Breast epithelium (tissue), 4 donors: Measurements from ENCODE around the gene TMEM150C. TPM values are rescaled to one million over a fixed set of nuclear protein-coding genes. Genes with fewer than 3 reads are reported as not detected.

Experiments
- DNase-seq, 2 donors: peaks; one replicate each; pipeline ENCODE4 v3.0.0-alpha.2; 2019; ENCODE audit warnings: low spot score in 2 of 2
- H3K27ac ChIP-seq, 2 donors: fragments of 200-600 bp; sonication (generic) in 1 of 2; one replicate each; pipeline ENCODE4 v1.5.1; 2016 to 2019; ENCODE audit warnings: mild to moderate bottlenecking in 1 of 2
- H3K27me3 ChIP-seq, 2 donors: fragments of 200-600 bp; sonication (generic) in 1 of 2; one replicate each; pipeline versions ENCODE4 v1.5.1 to v1.6.0; 2017 to 2019; ENCODE audit warnings: control low read depth in 1 of 2, mild to moderate bottlenecking in 1 of 2
- H3K36me3 ChIP-seq: fragments of 200-600 bp; one replicate; pipeline ENCODE4 v1.5.1; 2019
- H3K4me1 ChIP-seq, 2 donors: fragments of 200-600 bp; sonication (generic); one replicate each; pipeline ENCODE4 v1.5.1; 2016 to 2019; ENCODE audit warnings: control low read depth in 1 of 2
- H3K4me3 ChIP-seq, 3 donors: fragments of 200-600 bp; sonication (generic); 1 replicate in 2 of 3; 2 replicates in 1 of 3; pipeline ENCODE4 v1.5.1; 2016 to 2019; ENCODE audit warnings: mild to moderate bottlenecking in 3 of 3, moderate library complexity in 2 of 3
- H3K9me3 ChIP-seq, 2 donors: fragments of 200-600 bp; sonication (generic) in 1 of 2; one replicate each; pipeline ENCODE4 v1.5.1; 2016 to 2019; ENCODE audit warnings: control low read depth in 1 of 2
- POLR2A ChIP-seq: fragments of 450-650 bp; IDR thresholded peaks from one replicate; pipeline ENCODE4 v1.6.1; 2016; ENCODE audit warnings: antibody characterized with exemption, mild to moderate bottlenecking, moderate library complexity
- POLR2AphosphoS5 ChIP-seq, 3 donors: sonication (generic); formaldehyde crosslinking; IDR thresholded peaks; one replicate each; pipeline ENCODE4 v1.6.1; 2017; ENCODE audit warnings: antibody characterized with exemption in 3 of 3
- intact Hi-C: fragments of 100-400 bp; cut with DNase I; formaldehyde crosslinking; loops from one replicate; pipeline ENCODE4 v1.15.1; 2023; ENCODE audit warnings: low total_unique reads
- total RNA-seq, 3 donors: library from RNA; depleted of rRNA; stranded (reverse); fragments of >200 nt; gene quantifications; one replicate each; pipeline ENCODE4 v1.1.0, GENCODE V29; 2016
- TF ChIP-seq, protein P1 (sequence below), 3 donors: fragments of 450-650 bp; IDR thresholded peaks; one replicate each; pipeline ENCODE4 v1.5.1; 2016 to 2017; ENCODE audit warnings: antibody characterized with exemption in 3 of 3, mild to moderate bottlenecking in 3 of 3, moderate library complexity in 3 of 3

TMEM150C gene
- total RNA-seq, 3 donors from 2014 or later, result 38.3 to 52.1 (median 46.7) TPM

DNA sequence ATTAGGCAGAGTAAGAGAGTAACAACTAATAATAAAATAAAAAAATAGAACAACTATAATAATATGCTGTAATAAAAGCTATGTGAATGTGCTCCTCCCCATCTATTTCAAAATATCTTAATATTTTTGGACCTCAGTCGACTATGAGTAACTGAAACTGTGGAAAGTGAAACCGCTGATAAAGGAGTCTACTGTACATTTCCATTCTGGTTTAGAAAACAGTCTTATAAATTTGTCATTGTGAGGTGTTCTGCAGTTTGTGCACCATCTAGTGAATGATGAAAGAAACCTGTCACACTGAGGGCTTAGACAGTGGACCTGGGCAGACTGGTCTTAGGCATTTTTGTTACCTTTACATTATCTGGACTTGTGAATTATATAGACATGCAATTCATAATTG lies 42.0 kb downstream of the TMEM150C start:
- H3K4me3 ChIP-seq, result no peak overlapping the region
- H3K9me3 ChIP-seq, result no peaks in the 10 kb centered on the region
- no peaks in the 10 kb centered on the region for H3K27me3 ChIP-seq
- peaks cover 0 to 6% of the 10 kb centered on the region in 2 donors for H3K4me1 ChIP-seq
- TF ChIP-seq POLR2A (no peak), POLR2AphosphoS5 (IDR thresholded peaks at IDR 0.05) (no peak)
- TF ChIP-seq, protein P1, sequence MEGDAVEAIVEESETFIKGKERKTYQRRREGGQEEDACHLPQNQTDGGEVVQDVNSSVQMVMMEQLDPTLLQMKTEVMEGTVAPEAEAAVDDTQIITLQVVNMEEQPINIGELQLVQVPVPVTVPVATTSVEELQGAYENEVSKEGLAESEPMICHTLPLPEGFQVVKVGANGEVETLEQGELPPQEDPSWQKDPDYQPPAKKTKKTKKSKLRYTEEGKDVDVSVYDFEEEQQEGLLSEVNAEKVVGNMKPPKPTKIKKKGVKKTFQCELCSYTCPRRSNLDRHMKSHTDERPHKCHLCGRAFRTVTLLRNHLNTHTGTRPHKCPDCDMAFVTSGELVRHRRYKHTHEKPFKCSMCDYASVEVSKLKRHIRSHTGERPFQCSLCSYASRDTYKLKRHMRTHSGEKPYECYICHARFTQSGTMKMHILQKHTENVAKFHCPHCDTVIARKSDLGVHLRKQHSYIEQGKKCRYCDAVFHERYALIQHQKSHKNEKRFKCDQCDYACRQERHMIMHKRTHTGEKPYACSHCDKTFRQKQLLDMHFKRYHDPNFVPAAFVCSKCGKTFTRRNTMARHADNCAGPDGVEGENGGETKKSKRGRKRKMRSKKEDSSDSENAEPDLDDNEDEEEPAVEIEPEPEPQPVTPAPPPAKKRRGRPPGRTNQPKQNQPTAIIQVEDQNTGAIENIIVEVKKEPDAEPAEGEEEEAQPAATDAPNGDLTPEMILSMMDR (IDR thresholded peaks at IDR 0.05), result no peak
- intact Hi-C loops, result no loop called here
- no peak overlapping the region for H3K27ac ChIP-seq
- DNase-seq, result no peak
- no peaks in the 10 kb centered on the region for H3K36me3 ChIP-seq

DNA sequence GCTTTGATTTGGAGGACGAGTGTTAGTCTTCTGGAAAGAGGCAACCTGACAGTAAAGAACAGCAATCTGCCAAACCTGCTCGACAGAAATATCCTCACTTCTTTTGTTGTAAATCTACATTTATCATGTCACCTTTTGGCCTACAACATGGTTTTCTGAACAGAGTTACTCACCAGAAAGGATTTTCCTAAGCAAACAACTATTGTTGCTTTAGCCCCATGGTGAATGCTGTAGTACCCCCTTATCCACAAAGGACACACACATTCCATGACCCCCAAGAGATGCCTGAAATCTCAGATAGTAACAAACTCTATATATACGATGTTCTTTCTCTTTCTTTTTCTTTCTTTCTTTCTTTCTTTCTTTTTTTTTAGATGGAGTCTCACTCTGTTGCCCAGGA lies 42.7 kb downstream of the TMEM150C start:
- intact Hi-C loops, result no loop called here
- H3K27ac ChIP-seq, result peak overlapping the region; percentile 7 to 37
- peaks cover 0 to 6% of the 10 kb centered on the region in 2 donors for H3K4me1 ChIP-seq
- H3K4me3 ChIP-seq, result no peak overlapping the region
- no peaks in the 10 kb centered on the region for H3K9me3 ChIP-seq
- DNase-seq, result no peak
- no peaks in the 10 kb centered on the region for H3K36me3 ChIP-seq
- H3K27me3 ChIP-seq, result no peaks in the 10 kb centered on the region
- TF ChIP-seq POLR2AphosphoS5 (IDR thresholded peaks at IDR 0.05) (no peak), POLR2A (no peak)
- TF ChIP-seq, protein P1 (IDR thresholded peaks at IDR 0.05), result no peak

DNA sequence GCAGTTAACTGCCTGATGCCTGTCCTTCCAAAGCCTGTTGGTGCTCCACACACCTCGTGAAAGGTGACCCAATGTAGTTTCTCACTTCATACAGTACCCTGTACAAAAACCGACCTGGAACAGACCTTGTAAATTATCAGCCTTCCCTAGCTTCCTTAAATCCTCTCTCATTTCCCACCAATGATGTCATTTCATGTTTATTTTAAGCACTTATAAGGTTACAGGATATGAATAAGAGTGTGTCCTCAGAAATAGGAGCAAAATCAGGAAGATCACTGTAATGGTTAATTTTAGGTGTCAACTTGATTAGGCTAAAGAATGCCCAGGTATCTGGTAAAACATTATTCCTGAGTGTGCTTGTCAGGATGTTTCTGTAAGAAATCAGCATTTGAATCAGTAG lies 44.7 kb downstream of the TMEM150C start:
- DNase-seq, result no peak
- no peaks in the 10 kb centered on the region for H3K9me3 ChIP-seq
- H3K4me1 ChIP-seq, result peaks cover 0 to 6% of the 10 kb centered on the region in 2 donors
- no peaks in the 10 kb centered on the region for H3K27me3 ChIP-seq
- TF ChIP-seq POLR2A (no peak), POLR2AphosphoS5 (IDR thresholded peaks at IDR 0.05) (no peak)
- TF ChIP-seq, protein P1 (IDR thresholded peaks at IDR 0.05), result no peak
- no peaks in the 10 kb centered on the region for H3K36me3 ChIP-seq
- intact Hi-C loops, result no loop called here
- H3K4me3 ChIP-seq, result no peak overlapping the region
- peak overlapping the region in 1 of 2 donors; percentile 71 for H3K27ac ChIP-seq

DNA sequence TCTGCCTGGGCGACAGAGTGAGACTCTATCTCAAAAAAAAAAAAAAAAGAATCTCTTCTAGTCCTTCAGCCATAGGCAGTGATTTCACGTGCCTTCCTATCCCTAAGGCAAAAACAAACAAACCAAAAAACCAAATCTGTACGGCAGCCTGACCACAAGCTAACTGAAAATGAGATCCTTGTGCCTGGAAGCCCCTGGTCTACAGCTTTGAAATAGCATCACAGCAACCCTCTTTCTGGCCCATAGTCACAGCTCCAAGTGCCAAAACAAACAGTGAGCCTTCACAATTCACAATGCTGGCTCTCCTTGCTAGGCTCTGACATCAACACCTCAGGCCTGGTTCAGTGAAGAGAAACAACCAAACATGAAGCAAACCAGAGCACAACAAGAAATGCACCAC lies 46.1 kb downstream of the TMEM150C start:
- intact Hi-C loops, result no loop called here
- H3K27me3 ChIP-seq, result no peaks in the 10 kb centered on the region
- peaks cover 0 to 6% of the 10 kb centered on the region in 2 donors for H3K4me1 ChIP-seq
- peak overlapping the region; percentile 71 to 83 for H3K27ac ChIP-seq
- no peaks in the 10 kb centered on the region for H3K36me3 ChIP-seq
- no peak overlapping the region for H3K4me3 ChIP-seq
- no peaks in the 10 kb centered on the region for H3K9me3 ChIP-seq
- DNase-seq, result peak in 1 of 2 donors; percentile 78
- peak in 1 of 3 donors; percentile 43 for TF ChIP-seq POLR2AphosphoS5 (IDR thresholded peaks at IDR 0.05)
- TF ChIP-seq POLR2A, result no peak

DNA sequence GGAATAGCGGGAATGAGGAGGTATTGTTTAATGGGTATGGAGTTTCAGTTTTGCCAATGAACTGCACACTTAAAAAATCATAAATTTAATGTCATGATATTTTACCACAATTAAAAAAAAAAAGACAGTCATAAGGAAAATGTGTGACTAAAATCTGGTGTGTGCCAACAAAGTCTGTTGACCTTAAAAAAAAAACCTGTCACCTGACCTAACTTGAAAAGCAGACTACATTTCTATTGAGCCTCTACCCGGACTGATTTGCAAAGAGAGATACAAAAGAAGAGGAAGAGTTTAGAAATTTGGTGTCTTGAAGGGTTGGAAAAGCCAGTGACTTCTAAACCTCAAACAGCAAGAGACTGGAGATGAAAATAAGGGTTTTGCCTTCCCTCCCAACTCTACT lies 48.4 kb downstream of the TMEM150C start:
- intact Hi-C loops, result no loop called here
- no peak for DNase-seq

More for the DNA sequence above, 48.4 kb downstream of the TMEM150C start:
- no peak overlapping the region for H3K4me3 ChIP-seq
- peaks cover 0 to 6% of the 10 kb centered on the region in 2 donors for H3K4me1 ChIP-seq
- no peak overlapping the region for H3K27ac ChIP-seq
- H3K9me3 ChIP-seq, result no peaks in the 10 kb centered on the region
- no peaks in the 10 kb centered on the region for H3K36me3 ChIP-seq
- H3K27me3 ChIP-seq, result no peaks in the 10 kb centered on the region
- TF ChIP-seq POLR2AphosphoS5 (IDR thresholded peaks at IDR 0.05) (no peak), POLR2A (no peak)
- TF ChIP-seq, protein P1 (IDR thresholded peaks at IDR 0.05), result no peak
